DOHH2 (cell line): ENCODE data around the gene RBM18.

Experiments
- CTCF ChIP-seq: fragments of 200-600 bp; sonication (generic); IDR thresholded peaks from one replicate; pipeline ENCODE4 v1.5.1; 2014; ENCODE audit warnings: antibody characterized with exemption, mild to moderate bottlenecking, low read depth, low read length; ENCODE audit not compliant: poor library complexity, severe bottlenecking
- EZH2phosphoT487 ChIP-seq: fragments of 200-600 bp; sonication (generic); IDR thresholded peaks from 2 replicates; pipeline ENCODE4 v1.6.1; 2017; ENCODE audit warnings: borderline replicate concordance, mild to moderate bottlenecking, antibody characterized with exemption, low read length, moderate library complexity, mixed read lengths

- no peak for TF ChIP-seq CTCF
- TF ChIP-seq EZH2phosphoT487, result no peak
Measured at GRCh38 chr9:122268041-122268814, 3.6 kb upstream of the RBM18 start.
